HG02852 (cell line): ENCODE data around the gene CLIP2.
"Not testable (repeated sequence)": the region's sequence is repeated elsewhere in the genome, so short reads cannot be mapped to it uniquely, and the experiment has no call there.

Experiments used
- ATAC-seq: cut with Tn5 transposase; IDR thresholded peaks from one replicate; pipeline ENCODE4 v1.9.1; 2021; ENCODE audit warnings: mild to moderate bottlenecking, moderate library complexity; ENCODE audit not compliant: unreplicated experiment

The CLIP2 gene

DNA sequence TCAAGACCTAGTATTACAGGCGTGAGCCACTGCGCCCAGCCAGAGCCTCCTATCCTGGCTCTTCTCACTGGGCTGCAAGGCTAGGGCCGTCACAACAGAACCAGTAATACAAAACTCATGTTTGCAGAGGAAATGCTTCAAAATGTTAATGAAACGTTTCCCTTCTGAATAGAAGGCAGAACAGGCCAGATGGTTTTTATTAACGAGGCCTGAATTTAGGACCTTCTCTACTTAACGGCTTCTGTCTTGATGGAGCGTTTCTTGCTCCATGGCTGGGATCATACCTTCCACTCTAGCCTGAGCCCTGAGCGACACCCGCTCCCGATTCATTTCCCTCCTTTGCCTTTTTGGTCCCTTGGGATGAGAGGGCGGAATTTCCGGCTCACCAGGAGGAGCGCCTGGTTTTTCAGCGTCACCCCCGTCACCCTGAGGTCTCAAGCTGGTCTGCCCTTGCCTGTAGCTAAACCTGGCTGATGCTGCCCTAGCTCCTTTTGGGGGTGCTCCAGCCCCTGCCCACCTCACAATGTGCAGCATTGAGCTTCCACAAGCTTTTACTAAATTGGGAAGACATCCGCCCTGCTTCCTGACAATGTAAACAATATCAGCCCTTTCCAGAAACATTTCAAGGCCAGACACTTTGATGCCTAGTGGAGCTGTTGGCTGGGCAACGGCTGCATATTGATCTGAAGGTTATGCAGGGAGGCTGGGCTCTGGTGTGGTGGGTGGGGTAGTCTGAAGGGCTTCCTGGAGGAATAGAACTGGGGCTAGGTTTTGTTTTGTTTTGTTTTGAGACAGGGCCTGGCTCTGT, 5.2 kb downstream of the CLIP2 start:
- no peak for ATAC-seq

- no peak for ATAC-seq
These were observed 8.5 kb downstream of the CLIP2 start for GRCh38 chr7:74297516-74298233.

DNA sequence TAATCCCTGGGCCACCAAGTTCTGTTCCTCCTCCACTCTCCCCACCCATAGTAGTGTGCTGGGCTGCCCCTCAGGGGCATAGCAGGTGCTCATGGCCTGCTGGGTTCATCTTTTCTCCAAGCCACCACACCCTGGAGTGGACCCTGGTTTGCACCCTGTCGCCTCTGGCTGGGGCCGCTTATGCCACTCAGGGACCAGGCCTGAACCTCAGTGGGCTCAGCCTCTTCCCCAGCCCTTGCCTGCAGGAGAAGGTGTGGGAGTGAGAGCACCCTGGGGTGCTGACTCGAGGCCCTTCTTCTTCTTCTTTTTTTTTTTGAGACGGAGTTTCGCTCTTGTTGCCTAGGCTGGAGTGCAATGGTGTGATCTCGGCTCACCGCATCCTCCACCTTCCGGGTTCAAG, 10.2 kb downstream of the CLIP2 start:
- no peak for ATAC-seq

GRCh38 chr7:74300926-74301325, 11.7 kb downstream of the CLIP2 start:
- ATAC-seq = no peak

GRCh38 chr7:74302745-74303221, 13.6 kb downstream of the CLIP2 start:
- ATAC-seq = no peak

GRCh38 chr7:74304550-74304949, 15.3 kb downstream of the CLIP2 start:
- no peak for ATAC-seq

GRCh38 chr7:74306004-74306729, 17.0 kb downstream of the CLIP2 start:
- ATAC-seq = no peak

DNA sequence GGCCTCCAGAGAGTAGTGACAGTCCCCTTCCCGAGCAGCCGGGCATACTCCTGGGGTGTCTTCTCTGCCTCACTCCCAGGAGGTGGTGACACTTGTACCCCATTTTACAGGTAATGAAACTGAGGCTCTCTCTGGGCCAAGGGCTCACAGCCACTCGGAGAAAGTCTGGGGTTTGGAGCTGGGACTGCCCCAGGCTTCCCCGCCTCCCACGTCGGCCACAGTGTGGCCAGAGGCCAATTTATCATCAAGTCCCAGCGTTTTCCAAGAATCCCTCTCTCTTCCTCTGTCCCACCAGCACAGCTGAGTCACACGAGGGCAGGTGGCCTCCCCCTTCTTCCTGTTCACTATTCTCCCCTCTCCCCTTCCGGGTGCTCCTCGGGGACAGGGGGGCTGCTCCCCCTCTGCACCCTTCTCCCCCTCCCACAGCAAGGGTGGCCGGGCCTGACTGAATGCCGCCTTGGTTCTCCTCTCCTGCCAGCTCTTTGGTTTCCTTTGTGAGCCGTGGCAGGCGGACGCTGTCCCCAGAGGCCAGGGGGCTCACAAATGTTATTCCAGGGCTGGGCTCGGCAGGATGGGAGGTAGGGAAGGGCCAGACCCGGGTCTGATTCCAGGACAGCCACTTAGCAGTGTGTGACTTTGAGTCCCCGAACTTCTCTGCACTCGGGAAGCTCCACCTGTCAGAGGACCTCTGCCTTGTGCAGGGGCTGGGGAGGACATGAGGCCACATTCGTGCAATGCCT, 17.7 kb downstream of the CLIP2 start:
- no peak for ATAC-seq

GRCh38 chr7:74307738-74308505, 18.7 kb downstream of the CLIP2 start:
- ATAC-seq = no peak

GRCh38 chr7:74309181-74309580, 20.0 kb downstream of the CLIP2 start:
- ATAC-seq = no peak

DNA sequence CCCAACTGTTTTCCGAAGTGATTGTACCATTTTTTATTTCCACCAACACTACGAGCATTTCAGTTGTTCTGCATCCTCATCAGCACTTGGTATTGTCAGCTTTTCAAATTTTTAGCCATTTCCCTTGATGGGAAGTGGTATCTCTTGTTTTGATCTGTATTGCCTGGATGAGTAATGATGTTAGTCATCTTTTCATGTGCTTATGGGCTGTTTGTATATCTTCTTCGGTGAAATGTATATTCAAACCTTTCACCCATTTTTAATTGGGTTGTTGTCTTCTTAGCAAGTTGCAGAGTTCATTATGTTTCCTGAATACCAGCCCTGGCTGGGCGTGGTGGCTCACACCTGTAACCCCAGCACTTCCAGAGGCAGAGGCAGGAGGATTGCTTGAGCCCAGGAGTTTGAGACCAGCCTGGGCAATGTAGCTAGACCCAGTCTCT, 22.1 kb downstream of the CLIP2 start:
- ATAC-seq = no peak

DNA sequence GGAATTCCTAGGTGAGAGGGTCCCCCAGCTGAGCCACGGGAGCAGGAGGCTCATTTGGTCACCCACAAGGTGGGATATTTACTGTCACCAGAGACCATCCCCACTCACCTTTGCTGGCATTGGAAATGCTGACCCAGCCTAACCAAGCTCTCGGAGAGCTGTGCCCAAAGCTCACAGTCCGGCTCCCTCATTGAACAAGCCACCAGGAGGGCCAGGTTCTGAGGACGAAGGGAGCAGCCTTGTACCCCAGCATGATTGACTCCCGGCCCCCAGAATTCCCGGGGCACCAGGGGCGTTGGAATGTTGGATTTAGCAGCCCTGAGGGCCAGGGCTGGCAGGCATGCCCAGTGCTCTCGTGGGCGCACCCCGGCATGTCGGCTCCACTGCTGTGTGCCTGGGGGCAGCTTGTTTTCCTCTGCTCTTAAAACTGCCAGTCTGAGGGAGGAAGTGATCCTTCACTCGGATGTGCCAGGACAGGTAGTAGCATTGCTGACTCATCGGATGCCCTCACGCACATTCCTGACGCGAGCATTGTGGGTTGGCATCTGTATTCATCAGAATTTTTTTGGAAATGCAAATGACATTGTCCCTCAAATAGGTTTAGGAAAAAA, 23.3 kb downstream of the CLIP2 start:
- no peak for ATAC-seq

- ATAC-seq = not testable (repeated sequence)
These were observed 26.7 kb downstream of the CLIP2 start for GRCh38 chr7:74315891-74316290.

- ATAC-seq = no peak
These were observed 28.1 kb downstream of the CLIP2 start for GRCh38 chr7:74317146-74317782.

DNA sequence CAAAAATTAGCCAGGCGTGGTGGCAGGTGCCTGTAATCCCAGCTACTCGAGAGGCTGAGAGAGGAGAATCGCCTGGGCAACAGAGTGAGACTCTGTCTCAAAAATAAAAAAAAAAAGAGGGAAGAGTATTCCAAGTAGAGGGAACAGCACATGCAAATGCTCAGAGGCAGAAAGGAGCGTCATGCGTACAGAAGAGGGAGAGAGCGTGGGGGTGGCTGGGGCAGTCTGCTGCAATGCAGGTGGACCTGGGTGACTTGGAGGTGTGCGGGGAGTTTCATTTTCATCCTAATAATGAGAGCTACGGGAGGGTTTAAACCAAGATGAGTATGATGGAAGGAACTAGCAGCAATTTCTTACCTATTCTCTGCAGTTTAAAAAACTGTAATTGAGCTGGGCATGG, 28.8 kb downstream of the CLIP2 start:
- ATAC-seq = no peak

GRCh38 chr7:74320645-74321221, 31.5 kb downstream of the CLIP2 start:
- no peak for ATAC-seq

DNA sequence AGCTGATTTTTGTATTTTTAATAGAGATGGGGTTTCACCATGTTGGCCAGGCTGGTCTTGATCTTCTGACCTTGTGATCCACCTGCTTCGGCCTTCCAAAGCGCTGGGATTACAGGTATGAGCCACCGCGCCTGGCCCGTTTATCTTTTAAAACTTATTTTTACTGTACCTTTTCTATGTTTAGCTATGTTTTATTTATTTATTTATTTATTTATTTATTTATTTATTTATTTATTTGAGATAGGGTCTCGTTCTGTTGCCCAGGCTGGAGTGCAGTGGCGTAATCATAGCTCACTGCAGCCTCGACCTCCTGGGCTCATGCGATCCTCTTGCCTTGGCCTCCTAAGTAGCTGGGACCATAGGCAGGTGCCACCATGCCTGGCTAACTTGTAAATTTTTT, 33.7 kb downstream of the CLIP2 start:
- ATAC-seq = not testable (repeated sequence)

DNA sequence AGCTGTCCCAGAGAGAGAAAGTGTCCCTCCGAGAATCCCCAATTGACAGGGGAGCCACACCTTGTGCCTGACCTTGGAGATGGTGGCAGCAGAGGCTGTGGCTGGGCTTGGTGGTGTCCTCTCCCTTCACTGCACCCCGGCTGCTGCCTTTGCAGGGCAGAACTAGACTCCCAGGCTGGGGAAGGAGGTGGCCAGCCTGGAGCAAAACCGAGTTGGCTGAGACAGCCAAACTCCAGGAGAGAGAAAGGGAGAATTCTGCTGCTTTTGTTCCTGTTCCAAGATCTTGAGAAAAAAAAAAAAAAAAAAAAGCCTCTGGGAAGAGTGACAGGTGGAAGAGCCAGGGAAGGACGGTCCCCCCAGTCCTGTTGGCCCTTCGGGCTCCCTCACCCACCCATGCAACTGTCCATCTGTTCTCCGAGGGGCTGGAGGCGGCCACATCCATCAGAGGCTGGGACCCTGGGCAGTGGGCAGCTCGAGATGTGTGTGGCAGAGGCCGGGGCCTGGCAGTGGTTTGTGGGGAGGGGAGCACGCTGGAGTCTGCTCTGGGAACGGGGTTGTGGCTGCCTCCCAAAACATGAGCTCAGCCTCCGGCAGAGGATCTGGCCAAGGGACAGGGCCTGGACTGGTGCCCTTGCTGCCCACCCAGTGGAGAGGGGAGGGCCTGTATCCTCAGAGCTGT, 35.5 kb downstream of the CLIP2 start:
- no peak for ATAC-seq
